VCaP (cell line): ENCODE measurements around the gene ZBTB20.

ENCODE experiments used
- H3K27ac ChIP-seq: fragments of 450-650 bp; 2 replicates; pipeline ENCODE4 v1.5.1; 2017
- CTCF ChIP-seq: fragments of 450-650 bp; conservative IDR thresholded peaks from 2 replicates; pipeline ENCODE4 v1.5.1; 2017; ENCODE audit warnings: mild to moderate bottlenecking, moderate library complexity

Gene ZBTB20

DNA sequence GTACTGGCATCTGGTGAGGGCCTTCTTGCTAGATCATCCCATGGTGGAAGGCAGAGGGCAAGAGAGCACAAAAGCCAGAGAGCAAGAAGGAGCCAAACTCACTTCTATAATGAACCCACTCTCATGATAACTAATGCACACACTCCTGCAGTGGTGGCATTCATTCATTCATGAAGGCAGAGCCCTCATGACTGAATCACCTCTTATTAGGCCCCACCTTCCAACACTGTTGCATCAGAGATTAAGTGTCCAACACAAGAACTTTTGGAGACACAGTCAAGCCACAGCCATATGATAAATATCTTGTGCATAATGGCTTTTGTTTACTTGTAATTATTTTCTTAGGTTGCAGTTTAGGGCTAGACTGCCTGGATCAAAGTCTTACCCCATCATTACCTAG, 670.6 kb downstream of the ZBTB20 start:
- no peak for TF ChIP-seq CTCF
- no peak overlapping the region for H3K27ac ChIP-seq

- no peak for TF ChIP-seq CTCF
- H3K27ac ChIP-seq, result no peak overlapping the region
Observed at GRCh38 chr3:114471478-114471877, 675.6 kb downstream of the ZBTB20 start.

GRCh38 chr3:114469070-114469469, 678.0 kb downstream of the ZBTB20 start:
- no peak for TF ChIP-seq CTCF

DNA sequence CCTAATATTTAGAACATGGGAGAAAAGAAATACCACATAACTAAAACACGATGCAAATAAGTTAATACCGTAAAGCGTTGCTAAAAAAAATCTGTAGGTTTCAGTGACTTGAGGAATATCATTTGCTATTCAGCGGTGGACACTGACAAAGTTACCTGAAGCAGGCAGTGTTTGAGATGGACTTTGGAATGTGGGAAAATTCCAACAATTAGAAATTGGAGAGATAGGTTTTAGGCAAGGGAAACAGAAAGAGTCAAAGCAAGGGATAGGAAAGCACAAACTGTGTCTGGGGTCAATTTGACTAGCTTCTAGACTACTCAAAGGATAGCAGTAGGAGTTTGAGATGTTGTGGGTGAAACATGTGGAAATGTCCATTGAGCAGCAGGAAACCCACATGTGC, 680.3 kb downstream of the ZBTB20 start:
- no peak for TF ChIP-seq CTCF
- no peak overlapping the region for H3K27ac ChIP-seq

More at GRCh38 chr3:114469070-114469469, 678.0 kb downstream of the ZBTB20 start:
- H3K27ac ChIP-seq, result peak overlapping the region; percentile 30; the same call in 1 of the 2 replicates

DNA sequence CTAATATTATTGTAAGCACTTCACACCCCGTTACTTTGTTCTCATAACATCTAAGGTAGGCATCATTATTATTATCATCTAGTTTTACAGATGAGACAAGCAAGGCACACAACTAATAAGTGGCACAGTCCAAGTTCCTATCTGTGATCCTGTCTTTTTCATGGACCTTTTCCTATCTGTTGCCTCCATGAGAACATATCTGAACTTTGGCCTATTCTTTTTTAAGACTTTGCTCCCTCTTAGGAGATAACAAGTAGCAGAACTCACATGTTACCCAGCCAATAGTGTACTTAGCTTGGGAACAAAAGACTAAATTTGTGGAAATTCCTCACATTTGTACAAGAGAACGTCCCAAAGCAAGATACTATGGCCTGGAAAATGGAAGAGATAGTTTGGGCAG, 680.8 kb downstream of the ZBTB20 start:
- no peak overlapping the region for H3K27ac ChIP-seq
- no peak for TF ChIP-seq CTCF

DNA sequence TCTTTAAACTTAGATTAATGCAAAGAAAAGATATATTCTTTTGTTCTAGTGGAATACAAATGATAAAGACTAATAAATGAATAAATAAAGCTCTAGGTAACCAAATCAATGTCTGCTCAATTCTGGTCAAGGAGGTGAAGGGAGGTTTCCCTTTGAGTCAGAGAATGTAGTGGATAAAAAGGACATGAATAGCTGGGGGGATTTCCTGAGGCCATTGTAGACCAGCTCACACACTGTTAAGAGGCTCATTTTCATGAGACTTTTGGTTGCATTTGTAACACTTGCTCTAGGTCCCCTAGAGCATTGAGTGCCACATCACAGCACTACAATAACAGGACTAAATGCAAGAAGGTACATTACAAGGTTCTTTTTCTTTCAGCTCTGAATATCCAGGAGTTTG, 682.5 kb downstream of the ZBTB20 start:
- no peak for TF ChIP-seq CTCF

GRCh38 chr3:114462750-114463149, 684.3 kb downstream of the ZBTB20 start:
- no peak overlapping the region for H3K27ac ChIP-seq
- TF ChIP-seq CTCF, result no peak

More for the DNA sequence above, 682.5 kb downstream of the ZBTB20 start:
- no peak overlapping the region for H3K27ac ChIP-seq
